Gastrocnemius medialis (tissue), 4 donors: ENCODE measurements around the gene ZAP70.

Experiments used
- CTCF ChIP-seq, 5 experiments: fragments of 450-650 bp in 3 of 5; fragments of 200-600 bp in 2 of 5; sonication (generic) in 2 of 5; IDR thresholded peaks in 4 of 5; conservative IDR thresholded peaks in 1 of 5; 1 replicate in 4 of 5; 2 replicates in 1 of 5; pipeline ENCODE4 v1.5.1; 2016 to 2019; ENCODE audit warnings: antibody characterized with exemption in 5 of 5, mild to moderate bottlenecking in 3 of 5, moderate library complexity in 3 of 5
- POLR2A ChIP-seq, 2 donors: fragments of 450-650 bp; IDR thresholded peaks; one replicate each; pipeline ENCODE4 v1.6.1; 2017; ENCODE audit warnings: antibody characterized with exemption in 2 of 2, mild to moderate bottlenecking in 2 of 2, moderate library complexity in 2 of 2

GRCh38 chr2:97715951-97716694 is 2.7 kb downstream of the ZAP70 start:
- no peak for TF ChIP-seq POLR2A (IDR thresholded peaks at IDR 0.05)
- TF ChIP-seq CTCF (IDR thresholded peaks at IDR 0.05 in 4 of 5, conservative IDR thresholded peaks at IDR 0.05 in 1 of 5), result no peak
